ENCODE results near the gene LRRC8E.

LRRC8E gene

GRCh38 chr19:7907544-7907943 lies 19.2 kb downstream of the LRRC8E start:
- no peak overlapping the region for H3K4me3 ChIP-seq (ENCODE audit: low read depth, low read length)
- TF ChIP-seq, protein P1, sequence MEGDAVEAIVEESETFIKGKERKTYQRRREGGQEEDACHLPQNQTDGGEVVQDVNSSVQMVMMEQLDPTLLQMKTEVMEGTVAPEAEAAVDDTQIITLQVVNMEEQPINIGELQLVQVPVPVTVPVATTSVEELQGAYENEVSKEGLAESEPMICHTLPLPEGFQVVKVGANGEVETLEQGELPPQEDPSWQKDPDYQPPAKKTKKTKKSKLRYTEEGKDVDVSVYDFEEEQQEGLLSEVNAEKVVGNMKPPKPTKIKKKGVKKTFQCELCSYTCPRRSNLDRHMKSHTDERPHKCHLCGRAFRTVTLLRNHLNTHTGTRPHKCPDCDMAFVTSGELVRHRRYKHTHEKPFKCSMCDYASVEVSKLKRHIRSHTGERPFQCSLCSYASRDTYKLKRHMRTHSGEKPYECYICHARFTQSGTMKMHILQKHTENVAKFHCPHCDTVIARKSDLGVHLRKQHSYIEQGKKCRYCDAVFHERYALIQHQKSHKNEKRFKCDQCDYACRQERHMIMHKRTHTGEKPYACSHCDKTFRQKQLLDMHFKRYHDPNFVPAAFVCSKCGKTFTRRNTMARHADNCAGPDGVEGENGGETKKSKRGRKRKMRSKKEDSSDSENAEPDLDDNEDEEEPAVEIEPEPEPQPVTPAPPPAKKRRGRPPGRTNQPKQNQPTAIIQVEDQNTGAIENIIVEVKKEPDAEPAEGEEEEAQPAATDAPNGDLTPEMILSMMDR (IDR thresholded peaks at IDR 0.05; ENCODE audit: borderline replicate concordance, insufficient read depth, low read depth, low read length), result no peak

DNA sequence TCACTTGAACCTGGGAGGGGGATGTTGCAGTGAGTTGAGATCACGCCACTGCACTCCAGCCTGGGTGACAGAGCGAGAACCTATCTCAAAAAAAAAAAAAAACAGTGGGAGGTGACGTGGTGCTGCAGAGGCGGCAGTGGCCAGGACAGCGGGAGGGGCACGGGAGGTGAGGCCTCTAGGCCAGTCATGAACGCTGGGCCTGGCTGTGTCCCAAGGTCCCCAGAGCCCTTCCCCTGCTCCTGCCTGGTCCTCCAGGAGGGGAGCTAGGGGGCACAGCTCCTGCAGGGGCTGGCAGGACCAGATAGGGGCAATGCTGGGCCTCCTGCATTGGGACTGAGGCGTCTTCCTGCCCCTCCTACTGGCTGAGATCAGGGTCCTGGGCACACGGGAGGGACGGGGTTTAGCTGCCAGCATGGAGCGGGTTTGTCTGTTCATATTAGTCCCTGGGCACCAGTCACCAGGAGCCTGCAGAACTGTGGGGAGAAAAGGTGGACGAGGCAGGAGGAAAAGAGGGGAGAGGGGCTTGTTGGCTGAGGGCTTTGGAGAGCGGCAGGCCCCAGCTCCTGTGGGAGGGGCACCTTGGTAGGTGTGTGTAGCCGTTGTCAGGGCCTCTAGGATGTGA lies 19.9 kb downstream of the LRRC8E start:
- H3K4me3 ChIP-seq (ENCODE audit: low read depth, low read length), result no peak overlapping the region
- TF ChIP-seq, protein P1 (IDR thresholded peaks at IDR 0.05; ENCODE audit: borderline replicate concordance, insufficient read depth, low read depth, low read length), result no peak

GRCh38 chr19:7908742-7909461 lies 20.6 kb downstream of the LRRC8E start:
- no peak overlapping the region for H3K4me3 ChIP-seq (ENCODE audit: low read depth, low read length)
- TF ChIP-seq, protein P1 (IDR thresholded peaks at IDR 0.05; ENCODE audit: borderline replicate concordance, insufficient read depth, low read depth, low read length), result no peak

GRCh38 chr19:7909471-7910067 lies 21.3 kb downstream of the LRRC8E start:
- TF ChIP-seq, protein P1 (IDR thresholded peaks at IDR 0.05; ENCODE audit: borderline replicate concordance, insufficient read depth, low read depth, low read length), result no peak
- no peak overlapping the region for H3K4me3 ChIP-seq (ENCODE audit: low read depth, low read length)

- H3K4me3 ChIP-seq (ENCODE audit: low read depth, low read length), result no peak overlapping the region
- TF ChIP-seq, protein P1 (IDR thresholded peaks at IDR 0.05; ENCODE audit: borderline replicate concordance, insufficient read depth, low read depth, low read length), result no peak
Measured at GRCh38 chr19:7910321-7911161, 22.2 kb downstream of the LRRC8E start.

DNA sequence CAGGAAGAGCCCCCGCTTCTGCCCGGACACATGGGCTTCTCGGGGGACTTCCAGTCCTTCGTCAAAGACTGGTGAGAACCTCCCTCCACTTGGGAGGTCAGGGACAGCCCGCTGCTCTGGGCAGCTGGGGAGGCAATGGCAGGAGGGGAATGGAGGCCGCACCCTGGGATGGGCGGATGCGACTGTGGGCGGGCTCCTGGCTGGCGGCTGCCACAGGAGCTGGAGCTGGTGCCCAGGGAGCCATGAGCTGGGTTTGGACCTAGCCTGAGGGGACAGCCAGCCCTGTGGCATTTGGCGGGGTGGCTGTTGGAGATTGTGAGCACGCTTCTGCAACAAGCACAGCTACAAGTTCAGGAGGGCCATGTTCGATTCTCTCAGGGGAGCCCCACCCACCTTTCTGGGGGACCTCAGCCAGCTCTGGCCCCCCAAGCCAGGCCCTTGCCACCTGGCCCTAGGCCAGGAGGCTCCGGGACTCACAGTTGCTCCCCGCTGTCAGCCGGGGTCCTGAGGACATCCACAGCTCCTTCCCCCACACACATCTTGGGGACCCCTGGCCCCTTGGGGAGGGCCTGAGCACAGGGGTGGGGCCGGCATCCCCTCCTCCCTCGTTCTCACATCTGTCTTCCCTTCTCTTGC lies 23.3 kb downstream of the LRRC8E start:
- no peak overlapping the region for H3K4me3 ChIP-seq (ENCODE audit: low read depth, low read length)
- TF ChIP-seq, protein P1 (IDR thresholded peaks at IDR 0.05; ENCODE audit: borderline replicate concordance, insufficient read depth, low read depth, low read length), result no peak
